ENCODE measurements around the gene PGLYRP3. TPM values are rescaled to one million over a fixed set of nuclear protein-coding genes. Genes with fewer than 3 reads are reported as not detected.

The PGLYRP3 gene
- total and polyA plus RNA-seq, 2 donors (not counting 3 experiments of a cell fraction or from before 2014, with no cell fraction given), result not detected

- H4K20me1 ChIP-seq (replicated peaks; ENCODE audit: control insufficient read depth, extremely low read depth, insufficient read depth, low read length), result no peaks in the 10 kb centered on the region
- H3K4me3 ChIP-seq (replicated peaks in 1 of 3; ENCODE audit: insufficient read depth in 1 of 3, low read depth in 1 of 3, low read length in 3 of 3), result no peak overlapping the region
- dilution Hi-C loops (cut with MboI; ENCODE audit: extremely low pct_ligation_motif_present, low sequenced_read_pairs) (no loop called here), intact Hi-C loops (cut with micrococcal nuclease) (no loop called here)
- POLR2A ChIA-PET, result no interaction called here
- H3K9me1 ChIP-seq (replicated peaks; ENCODE audit: control insufficient read depth, extremely low read depth, insufficient read depth, low read length), result no peaks in the 10 kb centered on the region
- no peak for TF ChIP-seq MAX (IDR thresholded peaks at IDR 0.05; ENCODE audit: insufficient read depth, insufficient read length)
- TF ChIP-seq, protein P1, sequence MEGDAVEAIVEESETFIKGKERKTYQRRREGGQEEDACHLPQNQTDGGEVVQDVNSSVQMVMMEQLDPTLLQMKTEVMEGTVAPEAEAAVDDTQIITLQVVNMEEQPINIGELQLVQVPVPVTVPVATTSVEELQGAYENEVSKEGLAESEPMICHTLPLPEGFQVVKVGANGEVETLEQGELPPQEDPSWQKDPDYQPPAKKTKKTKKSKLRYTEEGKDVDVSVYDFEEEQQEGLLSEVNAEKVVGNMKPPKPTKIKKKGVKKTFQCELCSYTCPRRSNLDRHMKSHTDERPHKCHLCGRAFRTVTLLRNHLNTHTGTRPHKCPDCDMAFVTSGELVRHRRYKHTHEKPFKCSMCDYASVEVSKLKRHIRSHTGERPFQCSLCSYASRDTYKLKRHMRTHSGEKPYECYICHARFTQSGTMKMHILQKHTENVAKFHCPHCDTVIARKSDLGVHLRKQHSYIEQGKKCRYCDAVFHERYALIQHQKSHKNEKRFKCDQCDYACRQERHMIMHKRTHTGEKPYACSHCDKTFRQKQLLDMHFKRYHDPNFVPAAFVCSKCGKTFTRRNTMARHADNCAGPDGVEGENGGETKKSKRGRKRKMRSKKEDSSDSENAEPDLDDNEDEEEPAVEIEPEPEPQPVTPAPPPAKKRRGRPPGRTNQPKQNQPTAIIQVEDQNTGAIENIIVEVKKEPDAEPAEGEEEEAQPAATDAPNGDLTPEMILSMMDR (IDR thresholded peaks at IDR 0.05; ENCODE audit: extremely low read depth in 1 of 2, insufficient read depth in 1 of 2, low read depth in 1 of 2, low read length in 2 of 2), result peak; percentile 40 to 64
- no peaks in the 10 kb centered on the region for H3K9me3 ChIP-seq (replicated peaks; ENCODE audit: control insufficient read depth, insufficient read depth, low read length)
- H3K36me3 ChIP-seq (ENCODE audit: control insufficient read depth in 2 of 2, extremely low read depth in 1 of 2, insufficient read depth in 2 of 2, low read length in 2 of 2), result no peaks in the 10 kb centered on the region
- no peak for DNase-seq (ENCODE audit: low read depth, low spot score)
- BruUV-seq (replicated peaks), result no TSS peak
- no peaks in the 10 kb centered on the region for H3K4me1 ChIP-seq (ENCODE audit: control insufficient read depth, extremely low read depth, insufficient read depth, low read length)
- no peaks in the 10 kb centered on the region for H3K27me3 ChIP-seq (ENCODE audit: control insufficient read depth in 2 of 2, insufficient read depth in 2 of 2, low read length in 2 of 2)
- H3K79me2 ChIP-seq (ENCODE audit: control insufficient read depth, insufficient read depth, low read length), result no peaks in the 10 kb centered on the region
- no peak overlapping the region for H2AFZ ChIP-seq (ENCODE audit: low read depth, low read length)
- no peak for FAIRE-seq
- CTCF ChIA-PET, result interaction anchor here (0.6 to 1.6 kb wide), 4 partner anchors 8 to 21 kb away, joined by 3 to 6 read pairs (median 4); no protein-coding TSS in a partner anchor
- H3K4me2 ChIP-seq (ENCODE audit: insufficient read depth, low read length), result no peak overlapping the region
- no peak overlapping the region for H3K27ac ChIP-seq (ENCODE audit: insufficient read depth, low read depth, low read length)
- no peak overlapping the region for H3K9ac ChIP-seq (replicated peaks; ENCODE audit: extremely low read depth, insufficient read depth, low read length)
Observed at GRCh38 chr1:153288634-153289275, 24.0 kb downstream of the PGLYRP3 start.

DNA sequence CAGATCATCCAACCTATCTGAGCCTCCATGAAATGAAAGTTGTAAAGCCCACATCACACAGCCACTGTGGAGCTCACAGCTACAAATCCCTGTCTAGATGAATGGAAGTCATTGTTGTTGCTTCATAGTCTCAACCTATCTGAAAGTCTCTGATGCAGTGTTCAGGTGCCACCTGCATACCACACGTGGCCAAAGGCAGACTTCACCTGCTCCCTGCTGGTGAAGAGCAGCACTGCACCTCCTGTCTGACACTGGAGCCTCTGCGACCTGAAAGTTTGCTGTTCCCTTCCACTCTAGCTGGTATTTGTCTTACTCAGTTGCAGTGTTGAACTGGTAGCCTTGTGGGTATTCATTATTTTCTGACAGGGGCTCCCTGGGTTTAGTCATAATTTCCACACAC is 34.9 kb downstream of the PGLYRP3 start:
- DNase-seq (ENCODE audit: low read depth, low spot score), result no peak
- no peaks in the 10 kb centered on the region for H4K20me1 ChIP-seq (replicated peaks; ENCODE audit: control insufficient read depth, extremely low read depth, insufficient read depth, low read length)
- dilution Hi-C loops (cut with MboI; ENCODE audit: extremely low pct_ligation_motif_present, low sequenced_read_pairs), result no loop called here

More for the DNA sequence above, 34.9 kb downstream of the PGLYRP3 start:
- H3K9me3 ChIP-seq (replicated peaks; ENCODE audit: control insufficient read depth, insufficient read depth, low read length), result no peaks in the 10 kb centered on the region
- H3K27ac ChIP-seq (ENCODE audit: insufficient read depth, low read depth, low read length), result no peak overlapping the region
- ChIA-PET POLR2A (no interaction called here), CTCF (no interaction called here)
- no peaks in the 10 kb centered on the region for H3K36me3 ChIP-seq (ENCODE audit: control insufficient read depth in 2 of 2, extremely low read depth in 1 of 2, insufficient read depth in 2 of 2, low read length in 2 of 2)
- TF ChIP-seq POLR2AphosphoS5 (IDR thresholded peaks at IDR 0.05; ENCODE audit: insufficient read depth, low read depth, low read length), result no peak
- peak; percentile 5 for TF ChIP-seq MAX (IDR thresholded peaks at IDR 0.05; ENCODE audit: insufficient read depth, insufficient read length)
- TF ChIP-seq, protein P1 (IDR thresholded peaks at IDR 0.05; ENCODE audit: extremely low read depth in 1 of 2, insufficient read depth in 1 of 2, low read depth in 1 of 2, low read length in 2 of 2), result peak; percentile 31 to 43
- H3K27me3 ChIP-seq (ENCODE audit: control insufficient read depth in 2 of 2, insufficient read depth in 2 of 2, low read length in 2 of 2), result no peaks in the 10 kb centered on the region
- no peak for FAIRE-seq
- intact Hi-C loops (cut with micrococcal nuclease), result no loop called here
- no peak overlapping the region for H3K4me2 ChIP-seq (ENCODE audit: insufficient read depth, low read length)
- no peaks in the 10 kb centered on the region for H3K79me2 ChIP-seq (ENCODE audit: control insufficient read depth, insufficient read depth, low read length)
- H2AFZ ChIP-seq (ENCODE audit: low read depth, low read length), result no peak overlapping the region
- no peak overlapping the region for H3K4me3 ChIP-seq (replicated peaks in 1 of 3; ENCODE audit: insufficient read depth in 1 of 3, low read depth in 1 of 3, low read length in 3 of 3)
- H3K4me1 ChIP-seq (ENCODE audit: control insufficient read depth, extremely low read depth, insufficient read depth, low read length), result no peaks in the 10 kb centered on the region
- BruUV-seq (replicated peaks), result no TSS peak
- H3K9ac ChIP-seq (replicated peaks; ENCODE audit: extremely low read depth, insufficient read depth, low read length), result no peak overlapping the region
- no peaks in the 10 kb centered on the region for H3K9me1 ChIP-seq (replicated peaks; ENCODE audit: control insufficient read depth, extremely low read depth, insufficient read depth, low read length)
